MM.1S (cell line): Measurements from ENCODE around the gene CPLX3.

Experiments used
- DNase-seq: peaks from one replicate; pipeline ENCODE4 v3.0.0-alpha.2; 2015
- H2AFZ ChIP-seq: fragments of 300-600 bp; sonication (generic); 2 replicates; pipeline ENCODE4 v1.6.0; 2016; ENCODE audit warnings: antibody characterized with exemption, low read length
- H3F3A ChIP-seq: fragments of 300-600 bp; sonication (generic); 2 replicates; pipeline ENCODE4 v1.6.1; 2016; ENCODE audit warnings: mild to moderate bottlenecking, antibody characterized with exemption, low read length, moderate library complexity, mixed read lengths; ENCODE audit not compliant: insufficient read depth
- H3K27ac ChIP-seq: fragments of 300-600 bp; sonication (generic); 2 replicates; pipeline ENCODE4 v1.5.1; 2016; ENCODE audit warnings: mild to moderate bottlenecking, low read length
- H3K27me3 ChIP-seq: fragments of 300-600 bp; sonication (generic); replicated peaks from 2 replicates; pipeline ENCODE4 v1.6.0; 2016; ENCODE audit warnings: low read length; ENCODE audit not compliant: insufficient read depth
- H3K36me3 ChIP-seq: fragments of 300-600 bp; sonication (generic); replicated peaks from 2 replicates; pipeline ENCODE4 v1.6.1; 2016; ENCODE audit warnings: mild to moderate bottlenecking, low read length, mixed read lengths; ENCODE audit not compliant: insufficient read depth
- H3K4me1 ChIP-seq: fragments of 300-600 bp; sonication (generic); 2 replicates; pipeline ENCODE4 v1.6.1; 2016; ENCODE audit warnings: low read length, mixed read lengths
- H3K4me2 ChIP-seq: fragments of 300-600 bp; sonication (generic); 2 replicates; pipeline ENCODE4 v1.6.0; 2016; ENCODE audit warnings: low read depth, low read length
- H3K4me3 ChIP-seq: fragments of 300-600 bp; sonication (generic); 2 replicates; pipeline ENCODE4 v1.5.1; 2016; ENCODE audit warnings: low read length, mixed read lengths
- H3K79me2 ChIP-seq: fragments of 300-600 bp; sonication (generic); 2 replicates; pipeline ENCODE4 v1.6.1; 2016; ENCODE audit warnings: mixed run types, low read length, mixed read lengths
- H3K9ac ChIP-seq: fragments of 300-600 bp; sonication (generic); 2 replicates; pipeline ENCODE4 v1.6.1; 2016; ENCODE audit warnings: low read length, mixed read lengths
- H3K9me2 ChIP-seq: fragments of 300-600 bp; sonication (generic); replicated peaks from 2 replicates; pipeline ENCODE4 v1.6.1; 2016; ENCODE audit warnings: mild to moderate bottlenecking, low read length, mixed read lengths; ENCODE audit not compliant: insufficient read depth
- H3K9me3 ChIP-seq: fragments of 300-600 bp; sonication (generic); replicated peaks from 2 replicates; pipeline ENCODE4 v1.6.1; 2016; ENCODE audit warnings: mild to moderate bottlenecking, low read length, mixed read lengths; ENCODE audit not compliant: insufficient read depth
- H4K20me1 ChIP-seq: fragments of 300-600 bp; sonication (generic); 2 replicates; pipeline ENCODE4 v1.6.1; 2016; ENCODE audit warnings: mild to moderate bottlenecking, low read length, moderate library complexity, mixed read lengths; ENCODE audit not compliant: insufficient read depth
- CTCF ChIP-seq: fragments of 300-600 bp; sonication (generic); IDR thresholded peaks from 2 replicates; pipeline ENCODE4 v1.5.1; 2016; ENCODE audit warnings: antibody characterized with exemption, low read length, mixed read lengths
- EZH2 ChIP-seq: fragments of 300-600 bp; sonication (generic); optimal IDR thresholded peaks from 2 replicates; pipeline ENCODE3; 2017; ENCODE audit warnings: low read depth, mild to moderate bottlenecking, antibody characterized with exemption, low read length, mixed read lengths
- EZH2phosphoT487 ChIP-seq: fragments of 300-600 bp; sonication (generic); IDR thresholded peaks from 2 replicates; pipeline ENCODE4 v1.6.1; 2018; ENCODE audit warnings: antibody characterized with exemption, low read length

CPLX3 gene

DNA sequence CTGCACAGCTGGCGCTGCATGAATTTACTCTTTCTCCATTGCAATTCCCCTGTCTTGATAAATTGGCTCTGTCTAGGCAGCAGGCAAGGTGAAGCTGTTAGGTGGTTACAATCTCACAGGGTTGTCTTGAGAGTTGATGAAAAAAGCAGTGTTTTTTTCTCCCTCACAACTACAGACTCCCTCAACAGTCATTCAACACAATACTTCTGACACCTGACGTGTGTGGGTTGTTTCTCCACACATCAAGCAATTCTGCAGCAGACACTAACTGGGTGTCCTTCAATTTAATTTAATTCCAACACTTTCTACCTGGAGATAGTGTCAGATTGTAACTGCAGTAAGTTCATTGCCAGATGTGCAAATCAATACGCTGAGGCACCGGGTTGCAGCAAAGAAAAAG is 51.8 kb downstream of the CPLX3 start:
- Histone ChIP-seq H3K36me3 (no peaks in the 10 kb centered on the region), H3K27me3 (no peaks in the 10 kb centered on the region), H3K9me3 (no peaks in the 10 kb centered on the region), H3K9ac (no peak overlapping the region), H3F3A (peaks cover 1% of the 10 kb centered on the region; the same call in 1 of the 2 replicates), H3K79me2 (no peaks in the 10 kb centered on the region), H3K4me1 (peaks cover 12% of the 10 kb centered on the region), H2AFZ (no peak overlapping the region), H4K20me1 (no peaks in the 10 kb centered on the region), H3K4me3 (no peak overlapping the region), H3K27ac (no peak overlapping the region), H3K9me2 (no peaks in the 10 kb centered on the region), H3K4me2 (no peak overlapping the region)
- TF ChIP-seq EZH2phosphoT487 (no peak), CTCF (no peak), EZH2 (no peak)
- no peak for DNase-seq
